VCaP (cell line): Measurements from ENCODE around the gene SPAG9.
A peak's percentile ranks its signal among the peaks of the same experiment; 100 is the strongest.
"Not testable (repeated sequence)": the region's sequence is repeated elsewhere in the genome, so short reads cannot be mapped to it uniquely, and the experiment has no call there.

Experiments
- H3K27ac ChIP-seq: fragments of 450-650 bp; 2 replicates; pipeline ENCODE4 v1.5.1; 2017
- CTCF ChIP-seq: fragments of 450-650 bp; conservative IDR thresholded peaks from 2 replicates; pipeline ENCODE4 v1.5.1; 2017; ENCODE audit warnings: mild to moderate bottlenecking, moderate library complexity

The SPAG9 gene

GRCh38 chr17:51088287-51088686 is 32.4 kb downstream of the SPAG9 start:
- H3K27ac ChIP-seq = no peak overlapping the region
- no peak for TF ChIP-seq CTCF

GRCh38 chr17:51087072-51087757 is 33.5 kb downstream of the SPAG9 start:
- no peak for TF ChIP-seq CTCF
- no peak overlapping the region for H3K27ac ChIP-seq

- peak overlapping the region; percentile 42 for H3K27ac ChIP-seq
- TF ChIP-seq CTCF = no peak
These were observed 35.4 kb downstream of the SPAG9 start for GRCh38 chr17:51085150-51085805.

GRCh38 chr17:51083981-51084380 is 36.7 kb downstream of the SPAG9 start:
- no peak overlapping the region; the same call in 1 of the 2 replicates for H3K27ac ChIP-seq

GRCh38 chr17:51083364-51083763 is 37.3 kb downstream of the SPAG9 start:
- H3K27ac ChIP-seq = not testable (repeated sequence)

More at GRCh38 chr17:51083981-51084380, 36.7 kb downstream of the SPAG9 start:
- TF ChIP-seq CTCF = no peak

GRCh38 chr17:51079049-51079448 is 41.6 kb downstream of the SPAG9 start:
- no peak overlapping the region for H3K27ac ChIP-seq
- no peak for TF ChIP-seq CTCF

- no peak overlapping the region for H3K27ac ChIP-seq
- no peak for TF ChIP-seq CTCF
These were observed 42.6 kb downstream of the SPAG9 start for GRCh38 chr17:51078009-51078592.

GRCh38 chr17:51076821-51077220 is 43.8 kb downstream of the SPAG9 start:
- H3K27ac ChIP-seq = no peak overlapping the region
- no peak for TF ChIP-seq CTCF
